Measurements from ENCODE around the gene PALLD. TPM values are rescaled to one million over a fixed set of nuclear protein-coding genes. Genes with fewer than 3 reads are reported as not detected.

PALLD gene
- total RNA-seq, 1 experiment from 2014 or later, result 27.6 TPM

- TF ChIP-seq CTCF (IDR thresholded peaks at IDR 0.05; ENCODE audit: unreplicated experiment), result no peak
- no peak overlapping the region for H3K4me3 Mint-ChIP-seq (ENCODE audit: low read depth, unreplicated experiment)
- no TSS peak for BruUV-seq (replicated peaks)
- no peak for DNase-seq
- H3K36me3 Mint-ChIP-seq (ENCODE audit: insufficient read depth, unreplicated experiment), result no peaks in the 10 kb centered on the region
- no peak overlapping the region for H3K27ac Mint-ChIP-seq (ENCODE audit: unreplicated experiment)
- CTCF ChIA-PET, result no interaction called here
- intact Hi-C loops (cut with micrococcal nuclease; ENCODE audit: unreplicated experiment), result no loop called here
- H3K9me3 Mint-ChIP-seq (ENCODE audit: low read depth, unreplicated experiment), result no peaks in the 10 kb centered on the region
- no peaks in the 10 kb centered on the region for H3K4me1 Mint-ChIP-seq (ENCODE audit: low read depth, unreplicated experiment)
- H3K27me3 Mint-ChIP-seq (ENCODE audit: unreplicated experiment), result no peaks in the 10 kb centered on the region
Measured at GRCh38 chr4:168865854-168866253, 369.0 kb downstream of the PALLD start.

GRCh38 chr4:168866635-168867034, 369.8 kb downstream of the PALLD start:
- CTCF ChIA-PET, result no interaction called here
- Mint-ChIP-seq H3K27ac (ENCODE audit: unreplicated experiment) (no peak overlapping the region), H3K9me3 (ENCODE audit: low read depth, unreplicated experiment) (no peaks in the 10 kb centered on the region), H3K27me3 (ENCODE audit: unreplicated experiment) (no peaks in the 10 kb centered on the region), H3K4me1 (ENCODE audit: low read depth, unreplicated experiment) (no peaks in the 10 kb centered on the region), H3K4me3 (ENCODE audit: low read depth, unreplicated experiment) (no peak overlapping the region), H3K36me3 (ENCODE audit: insufficient read depth, unreplicated experiment) (no peaks in the 10 kb centered on the region)
- no peak for TF ChIP-seq CTCF (IDR thresholded peaks at IDR 0.05; ENCODE audit: unreplicated experiment)
- BruUV-seq (replicated peaks), result no TSS peak
- intact Hi-C loops (cut with micrococcal nuclease; ENCODE audit: unreplicated experiment), result no loop called here
- DNase-seq, result no peak

GRCh38 chr4:168867128-168867527, 370.3 kb downstream of the PALLD start:
- no TSS peak for BruUV-seq (replicated peaks)
- intact Hi-C loops (cut with micrococcal nuclease; ENCODE audit: unreplicated experiment), result no loop called here
- Mint-ChIP-seq H3K27me3 (ENCODE audit: unreplicated experiment) (no peaks in the 10 kb centered on the region), H3K4me1 (ENCODE audit: low read depth, unreplicated experiment) (no peaks in the 10 kb centered on the region), H3K36me3 (ENCODE audit: insufficient read depth, unreplicated experiment) (no peaks in the 10 kb centered on the region), H3K4me3 (ENCODE audit: low read depth, unreplicated experiment) (no peak overlapping the region), H3K9me3 (ENCODE audit: low read depth, unreplicated experiment) (no peaks in the 10 kb centered on the region), H3K27ac (ENCODE audit: unreplicated experiment) (no peak overlapping the region)
- CTCF ChIA-PET, result no interaction called here
- DNase-seq, result no peak
- TF ChIP-seq CTCF (IDR thresholded peaks at IDR 0.05; ENCODE audit: unreplicated experiment), result no peak

GRCh38 chr4:168868044-168868781, 371.4 kb downstream of the PALLD start:
- Mint-ChIP-seq H3K36me3 (ENCODE audit: insufficient read depth, unreplicated experiment) (no peaks in the 10 kb centered on the region), H3K9me3 (ENCODE audit: low read depth, unreplicated experiment) (no peaks in the 10 kb centered on the region), H3K4me3 (ENCODE audit: low read depth, unreplicated experiment) (no peak overlapping the region), H3K27ac (ENCODE audit: unreplicated experiment) (no peak overlapping the region), H3K27me3 (ENCODE audit: unreplicated experiment) (no peaks in the 10 kb centered on the region), H3K4me1 (ENCODE audit: low read depth, unreplicated experiment) (no peaks in the 10 kb centered on the region)
- intact Hi-C loops (cut with micrococcal nuclease; ENCODE audit: unreplicated experiment), result no loop called here
- DNase-seq, result no peak
- no peak for TF ChIP-seq CTCF (IDR thresholded peaks at IDR 0.05; ENCODE audit: unreplicated experiment)
- BruUV-seq (replicated peaks), result no TSS peak
- CTCF ChIA-PET, result no interaction called here

Measured in Calu3 (cell line).